ENCODE data around the gene KDM2B.

GRCh38 chr12:121576851-121577391, 3.9 kb downstream of the KDM2B start:
- TF ChIP-seq CTCF (IDR thresholded peaks at IDR 0.05 in 2 of 3, conservative IDR thresholded peaks at IDR 0.05 in 1 of 3; ENCODE audit: control insufficient read depth in 2 of 3, extremely low read depth in 1 of 3, insufficient read depth in 1 of 3, low read depth in 3 of 3, low read length in 3 of 3) = no peak
- 0 out of 2 replicates have a peak, but pooled peaks have one; percentile 54 for TF ChIP-seq CHD2 (IDR thresholded peaks at IDR 0.05; ENCODE audit: borderline replicate concordance, low read depth, low read length)
- no peak for TF ChIP-seq PRDM15 (CRISPR knock-in tag; IDR thresholded peaks at IDR 0.05)
- TF ChIP-seq POLR2AphosphoS5 (IDR thresholded peaks at IDR 0.05; ENCODE audit: low read length) = no peak

Data from GM12878 (cell line).